Endothelial cell of umbilical vein (primary cell): ENCODE results near the gene SLC14A1. TPM values are rescaled to one million over a fixed set of nuclear protein-coding genes. Genes with fewer than 3 reads are reported as not detected.

Source experiments
- BruUV-seq: library from RNA; stranded (reverse); fragments of 400-500 nt; replicated peaks from 2 replicates; lab custom pipeline; 2021; lab: Mats Ljungman, UMichigan
- CTCF ChIA-PET: fragments of 300-600, 350-600 bp; sonication (Branson Sonifier 250); formaldehyde crosslinking; loops from one replicate; lab custom pipeline; 2021; ENCODE audit warnings: antibody characterized with exemption, inconsistent platforms; lab: Charles Lee
- POLR2A ChIA-PET: fragments of 300-600, 350-600 bp; sonication (Branson Sonifier 250); formaldehyde crosslinking; loops from one replicate; lab custom pipeline; 2021; ENCODE audit warnings: antibody characterized with exemption, inconsistent platforms; lab: Charles Lee
- DNase-seq: peaks from one replicate; pipeline ENCODE4 v3.0.0-alpha.2; 2011; ENCODE audit warnings: low read depth, low spot score
- FAIRE-seq: peaks from 2 replicates; lab custom pipeline; 2011; peaks lifted over from hg19 to GRCh38; lab: Jason Lieb, UNC
- H2AFZ ChIP-seq: 2 replicates; pipeline ENCODE4 v1.6.0; 2012; ENCODE audit warnings: low read depth, low read length, control low read depth, inconsistent platforms
- H3K27ac ChIP-seq: 2 replicates; pipeline ENCODE4 v1.5.1; 2011; ENCODE audit warnings: low read depth, mild to moderate bottlenecking, control low read depth, low read length, moderate library complexity; ENCODE audit not compliant: insufficient read depth
- H3K27me3 ChIP-seq, 2 experiments: 2 replicates each; pipeline versions ENCODE4 v1.6.0 to v1.6.1; 2011; ENCODE audit warnings: low read length in 2 of 2, mixed read lengths in 1 of 2; ENCODE audit not compliant: control insufficient read depth in 2 of 2, insufficient read depth in 2 of 2
- H3K36me3 ChIP-seq, 2 experiments: 2 replicates in 1 of 2; 3 replicates in 1 of 2; pipeline ENCODE4 v1.5.1; 2011; ENCODE audit warnings: low read length in 2 of 2, mild to moderate bottlenecking in 1 of 2, moderate library complexity in 1 of 2; ENCODE audit not compliant: control insufficient read depth in 2 of 2, insufficient read depth in 2 of 2; ENCODE audit errors: extremely low read depth in 1 of 2
- H3K4me1 ChIP-seq: 3 replicates; pipeline ENCODE4 v1.5.1; 2011; ENCODE audit warnings: mild to moderate bottlenecking, low read length; ENCODE audit not compliant: control insufficient read depth, insufficient read depth; ENCODE audit errors: extremely low read depth
- H3K4me2 ChIP-seq: 2 replicates; pipeline ENCODE4 v1.6.1; 2011; ENCODE audit warnings: low read length, control low read depth, mixed read lengths; ENCODE audit not compliant: insufficient read depth
- H3K4me3 ChIP-seq, 3 experiments: fragments of 200-600 bp in 1 of 3; sonication (generic), shearing (Covaris generic) in 1 of 3; replicated peaks in 1 of 3; 2 replicates each; pipeline ENCODE4 v1.5.1; 2011 to 2016; ENCODE audit warnings: control low read depth in 3 of 3, low read length in 3 of 3, mild to moderate bottlenecking in 2 of 3, inconsistent platforms in 1 of 3, low read depth in 1 of 3, moderate library complexity in 1 of 3; ENCODE audit not compliant: insufficient read depth in 1 of 3
- H3K79me2 ChIP-seq: 2 replicates; pipeline ENCODE4 v1.6.0; 2012; ENCODE audit warnings: low read length, inconsistent platforms; ENCODE audit not compliant: control insufficient read depth, insufficient read depth
- H3K9ac ChIP-seq: replicated peaks from 2 replicates; pipeline ENCODE3; 2011; ENCODE audit warnings: low read length, control low read depth; ENCODE audit not compliant: insufficient read depth; ENCODE audit errors: extremely low read depth
- H3K9me1 ChIP-seq: replicated peaks from 3 replicates; pipeline ENCODE4 v1.6.0; 2011; ENCODE audit warnings: mild to moderate bottlenecking, low read length; ENCODE audit not compliant: control insufficient read depth, insufficient read depth; ENCODE audit errors: extremely low read depth
- H3K9me3 ChIP-seq: replicated peaks from 2 replicates; pipeline ENCODE4 v1.5.1; 2012; ENCODE audit warnings: low read length, inconsistent platforms; ENCODE audit not compliant: control insufficient read depth, insufficient read depth
- H4K20me1 ChIP-seq: replicated peaks from 2 replicates; pipeline ENCODE3; 2011; ENCODE audit warnings: mild to moderate bottlenecking, low read length; ENCODE audit not compliant: control insufficient read depth, insufficient read depth; ENCODE audit errors: extremely low read depth
- EZH2 ChIP-seq: IDR thresholded peaks from 2 replicates; pipeline ENCODE4 v1.6.1; 2012; ENCODE audit warnings: borderline replicate concordance, low read depth, mild to moderate bottlenecking, moderate library complexity, low read length, inconsistent platforms; ENCODE audit not compliant: severe bottlenecking
- FOS ChIP-seq: IDR thresholded peaks from 2 replicates; pipeline ENCODE4 v1.6.1; 2011; ENCODE audit warnings: mild to moderate bottlenecking, low read length, moderate library complexity, borderline replicate concordance; ENCODE audit not compliant: insufficient read depth
- GATA2 ChIP-seq: IDR thresholded peaks from 2 replicates; pipeline ENCODE4 v1.7.0; 2011; ENCODE audit warnings: low read depth, mild to moderate bottlenecking, moderate library complexity, mixed read lengths, low read length; ENCODE audit not compliant: insufficient read length, insufficient read depth
- JUN ChIP-seq: IDR thresholded peaks from 2 replicates; pipeline ENCODE4 v1.6.1; 2011; ENCODE audit warnings: borderline replicate concordance, low read depth; ENCODE audit not compliant: insufficient read length, insufficient read depth
- MYC ChIP-seq: IDR thresholded peaks from one replicate; pipeline ENCODE4 v1.6.1; 2011; ENCODE audit warnings: mild to moderate bottlenecking, low read depth, low read length
- POLR2A ChIP-seq: IDR thresholded peaks from 2 replicates; pipeline ENCODE4 v1.6.1; 2012; ENCODE audit warnings: low read depth, mild to moderate bottlenecking, control low read depth, low read length
- dilution Hi-C: fragments of 300-500 bp; cut with MboI; formaldehyde crosslinking; loops from one replicate; pipeline ENCODE4 v1.15.0; 2019; ENCODE audit warnings: low sequenced_read_pairs; ENCODE audit not compliant: extremely low pct_ligation_motif_present
- intact Hi-C: fragments of 100-400 bp; cut with micrococcal nuclease; formaldehyde crosslinking; loops from one replicate; pipeline ENCODE4 v1.10.0; 2022
- polyA plus RNA-seq, 4 experiments: library from polyadenylated mRNA; depleted of rRNA in 3 of 4; stranded (reverse) in 3 of 4; unstranded in 1 of 4; fragments of >200 nt; gene quantifications; 2 replicates each; pipeline versions ENCODE4 v1.2.1 to v1.2.3, GENCODE V29; 2011 to 2012; ENCODE audit warnings: missing spikeins in 1 of 4
- total RNA-seq: library from RNA; stranded (reverse); gene quantifications from 2 replicates; pipeline ENCODE4 v1.2.3, GENCODE V29; 2021
- TF ChIP-seq, protein P1 (sequence below), 2 donors: IDR thresholded peaks; 1 replicate in 1 of 2; 2 replicates in 1 of 2; pipeline ENCODE4 v1.5.1; 2011; ENCODE audit warnings: low read length in 2 of 2, mild to moderate bottlenecking in 2 of 2, moderate library complexity in 2 of 2, control low read depth in 1 of 2, inconsistent platforms in 1 of 2, low read depth in 1 of 2; ENCODE audit not compliant: insufficient read depth in 1 of 2; ENCODE audit errors: extremely low read depth in 1 of 2
- TF ChIP-seq, protein P2 (sequence below): IDR thresholded peaks from 2 replicates; pipeline ENCODE4 v1.6.1; 2011; ENCODE audit not compliant: insufficient read depth, insufficient read length

SLC14A1 gene
- total and polyA plus RNA-seq, 2 donors (not counting 3 experiments of a cell fraction or from before 2014, with no cell fraction given) = not detected

GRCh38 chr18:45748501-45748900, 24.5 kb downstream of the SLC14A1 start:
- Histone ChIP-seq H3K9ac (no peak overlapping the region), H3K36me3 (no peaks in the 10 kb centered on the region), H3K9me1 (no peaks in the 10 kb centered on the region), H4K20me1 (no peaks in the 10 kb centered on the region), H3K4me2 (no peak overlapping the region), H3K79me2 (no peaks in the 10 kb centered on the region), H3K4me3 (no peak overlapping the region), H3K4me1 (peaks cover 12% of the 10 kb centered on the region), H3K27me3 (peaks cover 8 to 23% of the 10 kb centered on the region in 2 experiments), H2AFZ (no peak overlapping the region), H3K27ac (no peak overlapping the region), H3K9me3 (no peaks in the 10 kb centered on the region)
- FAIRE-seq (no peak), DNase-seq (no peak)
- BruUV-seq = no TSS peak
- CTCF ChIA-PET = interaction anchor here (2.0 kb wide), 1 partner anchor 91 kb away, joined by 7 read pairs; no protein-coding TSS in a partner anchor
- intact Hi-C loops = no loop called here
- POLR2A ChIA-PET = no interaction called here
- dilution Hi-C loops = no loop called here
- TF ChIP-seq FOS = no peak
- TF ChIP-seq POLR2A = no peak
- TF ChIP-seq EZH2 = no peak
- no peak for TF ChIP-seq JUN
- TF ChIP-seq, protein P1, sequence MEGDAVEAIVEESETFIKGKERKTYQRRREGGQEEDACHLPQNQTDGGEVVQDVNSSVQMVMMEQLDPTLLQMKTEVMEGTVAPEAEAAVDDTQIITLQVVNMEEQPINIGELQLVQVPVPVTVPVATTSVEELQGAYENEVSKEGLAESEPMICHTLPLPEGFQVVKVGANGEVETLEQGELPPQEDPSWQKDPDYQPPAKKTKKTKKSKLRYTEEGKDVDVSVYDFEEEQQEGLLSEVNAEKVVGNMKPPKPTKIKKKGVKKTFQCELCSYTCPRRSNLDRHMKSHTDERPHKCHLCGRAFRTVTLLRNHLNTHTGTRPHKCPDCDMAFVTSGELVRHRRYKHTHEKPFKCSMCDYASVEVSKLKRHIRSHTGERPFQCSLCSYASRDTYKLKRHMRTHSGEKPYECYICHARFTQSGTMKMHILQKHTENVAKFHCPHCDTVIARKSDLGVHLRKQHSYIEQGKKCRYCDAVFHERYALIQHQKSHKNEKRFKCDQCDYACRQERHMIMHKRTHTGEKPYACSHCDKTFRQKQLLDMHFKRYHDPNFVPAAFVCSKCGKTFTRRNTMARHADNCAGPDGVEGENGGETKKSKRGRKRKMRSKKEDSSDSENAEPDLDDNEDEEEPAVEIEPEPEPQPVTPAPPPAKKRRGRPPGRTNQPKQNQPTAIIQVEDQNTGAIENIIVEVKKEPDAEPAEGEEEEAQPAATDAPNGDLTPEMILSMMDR (IDR thresholded peaks at IDR 0.05; ENCODE audit: extremely low read depth in 1 of 2, insufficient read depth in 1 of 2, low read depth in 1 of 2, low read length in 2 of 2) = no peak
- no peak for TF ChIP-seq MYC
- no peak for TF ChIP-seq GATA2
- TF ChIP-seq, protein P2, sequence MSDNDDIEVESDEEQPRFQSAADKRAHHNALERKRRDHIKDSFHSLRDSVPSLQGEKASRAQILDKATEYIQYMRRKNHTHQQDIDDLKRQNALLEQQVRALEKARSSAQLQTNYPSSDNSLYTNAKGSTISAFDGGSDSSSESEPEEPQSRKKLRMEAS = no peak
